Colonic mucosa (tissue), 4 donors: ENCODE results near the gene TP53BP1. TPM values are rescaled to one million over a fixed set of nuclear protein-coding genes. Genes with fewer than 3 reads are reported as not detected.

ENCODE experiments used
- DNase-seq: peaks from one replicate; pipeline ENCODE4 v3.0.0-alpha.2; 2020
- H3K27ac ChIP-seq: fragments of 200-600 bp; one replicate; pipeline ENCODE4 v1.8.0; 2021
- H3K27me3 ChIP-seq: fragments of 200-600 bp; one replicate; pipeline ENCODE4 v1.8.0; 2021
- H3K36me3 ChIP-seq: fragments of 200-600 bp; one replicate; pipeline ENCODE4 v1.8.0; 2021
- H3K4me1 ChIP-seq: fragments of 200-600 bp; one replicate; pipeline ENCODE4 v1.8.0; 2021; ENCODE audit warnings: mild to moderate bottlenecking
- H3K4me3 ChIP-seq: fragments of 200-600 bp; one replicate; pipeline ENCODE4 v1.8.0; 2021
- H3K9ac ChIP-seq, 2 donors: one replicate each; pipeline ENCODE4 v1.7.0; 2013; ENCODE audit warnings: control low read depth in 2 of 2, low read depth in 2 of 2, low read length in 2 of 2
- H3K9me3 ChIP-seq: fragments of 200-600 bp; one replicate; pipeline ENCODE4 v1.8.0; 2021
- CTCF ChIP-seq: fragments of 200-600 bp; IDR thresholded peaks from one replicate; pipeline ENCODE4 v1.8.0; 2022; ENCODE audit warnings: antibody characterized with exemption, mild to moderate bottlenecking
- intact Hi-C: fragments of 100-400 bp; cut with DNase I; formaldehyde crosslinking; loops from one replicate; pipeline ENCODE4 v1.14.1; 2022
- total RNA-seq, 2 donors: library from RNA; stranded (reverse); fragmentation: NEBNext Ultra II Directional in 1 of 2; extraction: Animal tissue kit (Norgen Biotek cat#: 25700) in 1 of 2; gene quantifications; one replicate each; pipeline ENCODE4 v1.2.1, GENCODE V29; 2021
- donor health status: healthy.
- donor health status: DM: no; HTN: no; CAD: no.
- donor health status: DM: no; HTN: no; CAD: no.

Gene TP53BP1
- total RNA-seq, 2 donors from 2014 or later = 27.7 to 31.4 TPM

DNA sequence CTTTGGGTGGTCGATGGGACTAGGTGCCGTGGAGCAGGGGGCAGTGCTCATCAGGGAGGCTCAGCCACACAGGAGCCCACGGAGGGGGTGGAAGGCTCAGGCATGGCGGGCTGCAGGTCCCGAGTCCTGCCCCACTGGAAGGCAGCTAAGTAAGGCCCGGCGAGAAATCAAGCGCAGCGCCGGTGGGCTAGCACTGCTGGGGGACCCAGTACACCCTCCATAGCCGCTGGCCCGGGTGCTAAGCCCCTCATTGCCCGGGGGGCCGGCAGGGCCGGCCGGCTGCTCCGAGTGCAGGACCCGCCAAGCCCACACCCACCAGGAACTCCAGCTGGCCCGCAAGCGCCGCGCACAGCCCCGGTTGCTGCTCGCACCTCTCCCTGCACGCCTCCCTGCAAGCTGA is 19.1 kb downstream of the TP53BP1 start:
- Histone ChIP-seq H3K36me3 (no peaks in the 10 kb centered on the region), H3K4me3 (no peak overlapping the region), H3K4me1 (no peaks in the 10 kb centered on the region), H3K9ac (no peak overlapping the region), H3K27me3 (no peaks in the 10 kb centered on the region), H3K9me3 (no peaks in the 10 kb centered on the region), H3K27ac (no peak overlapping the region)
- TF ChIP-seq CTCF = no peak
- no peak for DNase-seq
- intact Hi-C loops = no loop called here

GRCh38 chr15:43471975-43472374 is 21.0 kb downstream of the TP53BP1 start:
- Histone ChIP-seq H3K36me3 (no peaks in the 10 kb centered on the region), H3K9me3 (no peaks in the 10 kb centered on the region), H3K4me3 (no peak overlapping the region), H3K4me1 (no peaks in the 10 kb centered on the region), H3K27me3 (no peaks in the 10 kb centered on the region), H3K27ac (no peak overlapping the region), H3K9ac (no peak overlapping the region)
- TF ChIP-seq CTCF = no peak
- intact Hi-C loops = no loop called here
- no peak for DNase-seq

DNA sequence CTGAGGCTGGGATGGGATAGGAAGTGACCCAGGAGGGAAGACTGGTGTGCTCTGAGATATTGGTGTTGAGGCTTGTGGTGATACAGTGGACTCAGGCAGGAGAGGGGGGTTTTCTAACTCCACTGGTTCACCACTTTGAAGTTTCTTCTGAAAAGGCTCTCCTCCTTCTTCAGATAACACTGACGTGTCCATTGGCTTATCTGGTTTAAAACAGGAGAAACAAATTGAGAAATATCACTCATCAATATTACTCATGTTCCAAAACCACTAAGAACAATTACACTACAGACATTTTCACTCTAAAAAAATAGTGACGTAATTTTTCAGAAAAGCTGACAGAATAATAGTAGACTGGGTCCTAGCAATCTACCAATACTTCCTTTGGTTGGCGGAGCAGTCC is 23.1 kb downstream of the TP53BP1 start:
- Histone ChIP-seq H3K36me3 (no peaks in the 10 kb centered on the region), H3K27ac (no peak overlapping the region), H3K4me3 (no peak overlapping the region), H3K9me3 (no peaks in the 10 kb centered on the region), H3K9ac (no peak overlapping the region), H3K4me1 (no peaks in the 10 kb centered on the region), H3K27me3 (no peaks in the 10 kb centered on the region)
- TF ChIP-seq CTCF = no peak
- no peak for DNase-seq
- intact Hi-C loops = no loop called here

DNA sequence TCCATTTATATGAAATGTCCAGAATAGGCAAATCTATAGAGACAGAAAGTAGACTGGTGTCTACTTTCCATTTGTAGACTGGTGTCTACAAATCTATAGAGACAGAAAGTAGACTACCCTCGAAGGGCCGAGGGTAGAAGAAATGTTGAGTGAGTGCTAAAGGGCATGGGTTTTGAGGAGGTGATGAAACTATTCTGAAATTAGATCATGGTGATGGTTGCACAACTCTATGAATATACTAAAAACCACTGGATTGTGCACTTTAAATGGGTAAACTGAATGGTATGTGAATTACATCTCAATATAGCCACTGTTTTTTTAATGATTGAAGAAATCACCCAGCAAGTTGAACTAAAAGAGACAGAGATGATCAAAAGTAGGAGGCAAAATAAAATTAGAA is 27.9 kb downstream of the TP53BP1 start:
- no peak overlapping the region for H3K4me3 ChIP-seq
- no peaks in the 10 kb centered on the region for H3K27me3 ChIP-seq
- H3K36me3 ChIP-seq = no peaks in the 10 kb centered on the region
- H3K4me1 ChIP-seq = no peaks in the 10 kb centered on the region
- H3K27ac ChIP-seq = no peak overlapping the region
- no peak for DNase-seq
- no peak for TF ChIP-seq CTCF
- intact Hi-C loops = no loop called here
- no peak overlapping the region for H3K9ac ChIP-seq
- H3K9me3 ChIP-seq = no peaks in the 10 kb centered on the region

DNA sequence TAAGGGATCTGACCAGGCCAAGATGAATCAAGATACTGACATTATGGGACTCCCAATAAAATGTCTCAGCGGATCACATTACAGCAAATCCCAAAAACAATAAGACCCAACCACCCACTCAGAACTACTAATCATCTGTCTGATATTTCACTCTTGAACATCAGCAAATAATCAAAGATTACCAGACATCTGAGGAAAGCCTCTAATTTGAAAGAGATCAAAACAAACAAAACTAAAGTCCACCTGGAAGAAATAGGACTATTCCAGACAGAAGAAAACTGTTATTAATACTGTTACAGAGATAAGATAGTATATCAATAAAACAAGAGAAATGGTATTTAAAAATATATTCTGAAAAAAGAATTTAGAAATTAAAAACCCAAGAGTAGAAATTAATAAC is 29.0 kb downstream of the TP53BP1 start:
- no peaks in the 10 kb centered on the region for H3K4me1 ChIP-seq
- no peak overlapping the region for H3K4me3 ChIP-seq
- DNase-seq = no peak
- no peaks in the 10 kb centered on the region for H3K27me3 ChIP-seq
- no peaks in the 10 kb centered on the region for H3K9me3 ChIP-seq
- no peak overlapping the region for H3K27ac ChIP-seq
- no peaks in the 10 kb centered on the region for H3K36me3 ChIP-seq
- TF ChIP-seq CTCF = no peak
- H3K9ac ChIP-seq = no peak overlapping the region
- intact Hi-C loops = no loop called here

- H3K4me1 ChIP-seq = no peaks in the 10 kb centered on the region
- no peak for DNase-seq
- H3K9ac ChIP-seq = no peak overlapping the region
- intact Hi-C loops = no loop called here
- H3K27ac ChIP-seq = no peak overlapping the region
- H3K27me3 ChIP-seq = no peaks in the 10 kb centered on the region
- no peaks in the 10 kb centered on the region for H3K36me3 ChIP-seq
- no peak overlapping the region for H3K4me3 ChIP-seq
- TF ChIP-seq CTCF = no peak
- no peaks in the 10 kb centered on the region for H3K9me3 ChIP-seq
Observed at GRCh38 chr15:43463507-43463906, 29.4 kb downstream of the TP53BP1 start.
